Right forelimb (tissue), 1 donor: ENCODE results near the gene RIMS4.
"Not testable (repeated sequence)": the region's sequence is repeated elsewhere in the genome, so short reads cannot be mapped to it uniquely, and the experiment has no call there.

Experiments
- DNase-seq: peaks from one replicate; pipeline ENCODE4 v3.0.0-alpha.2; 2018

The RIMS4 gene

GRCh38 chr20:44792796-44793195 lies 17.6 kb downstream of the RIMS4 start:
- no peak for DNase-seq

GRCh38 chr20:44790638-44791393 lies 19.5 kb downstream of the RIMS4 start:
- no peak for DNase-seq

- no peak for DNase-seq
Measured at GRCh38 chr20:44788706-44789456, 21.5 kb downstream of the RIMS4 start.

GRCh38 chr20:44787299-44787698 lies 23.0 kb downstream of the RIMS4 start:
- DNase-seq = no peak

- no peak for DNase-seq
Measured at GRCh38 chr20:44785768-44786167, 24.6 kb downstream of the RIMS4 start.

GRCh38 chr20:44784688-44785087 lies 25.7 kb downstream of the RIMS4 start:
- no peak for DNase-seq

GRCh38 chr20:44781791-44782190 lies 28.6 kb downstream of the RIMS4 start:
- no peak for DNase-seq

GRCh38 chr20:44781118-44781517 lies 29.2 kb downstream of the RIMS4 start:
- no peak for DNase-seq

GRCh38 chr20:44780226-44780625 lies 30.1 kb downstream of the RIMS4 start:
- DNase-seq = peak; percentile 71

- DNase-seq = no peak
Measured at GRCh38 chr20:44776980-44777379, 33.4 kb downstream of the RIMS4 start.

GRCh38 chr20:44773070-44773829 lies 37.1 kb downstream of the RIMS4 start:
- DNase-seq = no peak

- no peak for DNase-seq
Measured at GRCh38 chr20:44772636-44773035, 37.7 kb downstream of the RIMS4 start.

- no peak for DNase-seq
Measured at GRCh38 chr20:44771172-44771535, 39.2 kb downstream of the RIMS4 start.

GRCh38 chr20:44770484-44771171 lies 39.7 kb downstream of the RIMS4 start:
- DNase-seq = no peak

- DNase-seq = no peak
Measured at GRCh38 chr20:44769481-44769863, 40.9 kb downstream of the RIMS4 start.

- no peak for DNase-seq
Measured at GRCh38 chr20:44768854-44769480, 41.4 kb downstream of the RIMS4 start.

- no peak for DNase-seq
Measured at GRCh38 chr20:44768256-44768655, 42.1 kb downstream of the RIMS4 start.

- DNase-seq = no peak
Measured at GRCh38 chr20:44765701-44766347, 44.5 kb downstream of the RIMS4 start.

- no peak for DNase-seq
Measured at GRCh38 chr20:44765091-44765490, 45.3 kb downstream of the RIMS4 start.

GRCh38 chr20:44763798-44764197 lies 46.5 kb downstream of the RIMS4 start:
- not testable (repeated sequence) for DNase-seq

- no peak for DNase-seq
Measured at GRCh38 chr20:44762466-44763140, 47.7 kb downstream of the RIMS4 start.
